HCT116 (cell line): ENCODE results near the gene USP32.

Experiments used
- CEBPB ChIP-seq: IDR thresholded peaks from 2 replicates; pipeline ENCODE4 v1.6.1; 2012; ENCODE audit warnings: low read depth
- EZH2 ChIP-seq: fragments of 200-600 bp; sonication (generic); IDR thresholded peaks from 2 replicates; pipeline ENCODE4 v1.6.1; 2017; ENCODE audit warnings: antibody characterized with exemption, mixed run types
- EZH2phosphoT487 ChIP-seq: fragments of 200-600 bp; IDR thresholded peaks from 2 replicates; pipeline ENCODE4 v1.6.1; 2018; ENCODE audit warnings: antibody characterized with exemption, borderline replicate concordance
- JUND ChIP-seq: IDR thresholded peaks from 2 replicates; pipeline ENCODE4 v1.6.1; 2012
- MAX ChIP-seq: IDR thresholded peaks from 2 replicates; pipeline ENCODE4 v1.6.1; 2012
- POLR2A ChIP-seq: IDR thresholded peaks from 2 replicates; pipeline ENCODE4 v1.7.0; 2011; ENCODE audit warnings: borderline replicate concordance; ENCODE audit not compliant: insufficient read depth, insufficient read length; ENCODE audit errors: extremely low read depth
- POLR2AphosphoS5 ChIP-seq: IDR thresholded peaks from 2 replicates; pipeline ENCODE4 v1.6.1; 2011; ENCODE audit warnings: mild to moderate bottlenecking, low read depth, low read length, moderate library complexity
- SP1 ChIP-seq: IDR thresholded peaks from 2 replicates; pipeline ENCODE4 v1.6.1; 2012; ENCODE audit warnings: low read depth
- SRF ChIP-seq: IDR thresholded peaks from 2 replicates; pipeline ENCODE4 v1.6.1; 2012; ENCODE audit warnings: low read depth
- YY1 ChIP-seq: IDR thresholded peaks from 2 replicates; pipeline ENCODE4 v1.6.1; 2011; ENCODE audit warnings: low read length, low read depth, moderate library complexity, mild to moderate bottlenecking; ENCODE audit not compliant: insufficient replicate concordance; ENCODE audit errors: extremely low read depth
- ZBTB33 ChIP-seq: IDR thresholded peaks from 2 replicates; pipeline ENCODE4 v1.6.1; 2011; ENCODE audit warnings: mild to moderate bottlenecking, low read length, moderate library complexity; ENCODE audit not compliant: insufficient replicate concordance; ENCODE audit errors: extremely low read depth
- ZNF274 ChIP-seq: fragments of 200-500 bp; sonication (Bioruptor generic); IDR thresholded peaks from 2 replicates; pipeline ENCODE4 v1.6.1; 2014; ENCODE audit warnings: mild to moderate bottlenecking, low read depth, low read length, inconsistent platforms
- TF ChIP-seq, protein P1 (sequence below), 3 experiments: fragments of 200-600 bp in 1 of 3; sonication (generic) in 1 of 3; IDR thresholded peaks in 2 of 3; conservative IDR thresholded peaks in 1 of 3; 2 replicates each; pipeline ENCODE4 v1.5.1; 2012 to 2017; ENCODE audit warnings: low read depth in 2 of 3, low read length in 2 of 3, antibody characterized with exemption in 1 of 3, borderline replicate concordance in 1 of 3, control low read depth in 1 of 3, mild to moderate bottlenecking in 1 of 3, mixed read lengths in 1 of 3, mixed run types in 1 of 3, moderate library complexity in 1 of 3; ENCODE audit not compliant: insufficient read depth in 1 of 3
- TF ChIP-seq, protein P2 (sequence below): IDR thresholded peaks from 2 replicates; pipeline ENCODE4 v1.6.1; 2012; ENCODE audit warnings: low read depth

DNA sequence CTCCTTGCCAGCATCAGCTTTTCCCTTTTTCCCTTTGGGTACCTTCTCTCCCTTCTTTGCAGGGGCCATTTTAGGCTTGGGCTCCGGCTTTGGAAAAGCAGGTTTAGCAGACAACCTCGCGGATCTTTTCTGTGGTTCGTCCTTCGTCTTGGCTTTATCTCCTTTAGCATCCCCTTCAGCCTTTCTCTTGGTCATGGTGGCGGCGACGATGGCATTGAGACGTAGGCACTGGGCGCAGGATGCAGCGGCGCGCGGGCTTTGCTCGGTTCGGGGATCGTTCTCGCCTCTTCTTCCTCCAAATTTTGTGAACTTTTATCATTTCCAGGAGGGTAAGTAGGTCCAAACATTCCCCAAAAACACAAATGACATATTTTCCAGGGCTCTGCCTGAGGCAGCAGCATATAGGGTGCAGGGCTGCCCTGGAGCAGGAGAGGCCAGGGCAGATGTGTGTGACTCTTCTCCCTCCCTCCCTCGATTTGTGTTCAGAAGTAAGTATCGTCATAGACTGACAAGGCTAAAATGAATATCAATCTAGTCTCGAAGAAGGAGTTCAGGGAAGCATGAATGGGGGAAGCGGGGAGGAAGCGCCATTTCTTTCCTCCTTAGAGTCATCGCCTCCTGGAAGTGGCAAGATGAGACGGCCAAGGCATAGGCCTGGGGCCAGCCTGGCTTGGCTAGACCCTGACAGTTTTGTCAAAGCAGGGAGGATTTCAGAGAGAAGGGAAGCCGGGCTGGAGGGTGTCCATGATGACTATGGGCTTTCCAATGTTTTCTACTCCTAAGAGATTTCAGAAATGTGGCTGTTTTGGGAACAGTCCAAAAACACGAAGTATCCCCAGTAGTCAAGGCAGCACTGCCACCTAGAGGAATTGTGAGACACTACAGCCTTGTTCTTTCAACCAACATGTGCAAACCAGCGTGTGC is 43.6 kb upstream of the USP32 start:
- TF ChIP-seq, protein P1, sequence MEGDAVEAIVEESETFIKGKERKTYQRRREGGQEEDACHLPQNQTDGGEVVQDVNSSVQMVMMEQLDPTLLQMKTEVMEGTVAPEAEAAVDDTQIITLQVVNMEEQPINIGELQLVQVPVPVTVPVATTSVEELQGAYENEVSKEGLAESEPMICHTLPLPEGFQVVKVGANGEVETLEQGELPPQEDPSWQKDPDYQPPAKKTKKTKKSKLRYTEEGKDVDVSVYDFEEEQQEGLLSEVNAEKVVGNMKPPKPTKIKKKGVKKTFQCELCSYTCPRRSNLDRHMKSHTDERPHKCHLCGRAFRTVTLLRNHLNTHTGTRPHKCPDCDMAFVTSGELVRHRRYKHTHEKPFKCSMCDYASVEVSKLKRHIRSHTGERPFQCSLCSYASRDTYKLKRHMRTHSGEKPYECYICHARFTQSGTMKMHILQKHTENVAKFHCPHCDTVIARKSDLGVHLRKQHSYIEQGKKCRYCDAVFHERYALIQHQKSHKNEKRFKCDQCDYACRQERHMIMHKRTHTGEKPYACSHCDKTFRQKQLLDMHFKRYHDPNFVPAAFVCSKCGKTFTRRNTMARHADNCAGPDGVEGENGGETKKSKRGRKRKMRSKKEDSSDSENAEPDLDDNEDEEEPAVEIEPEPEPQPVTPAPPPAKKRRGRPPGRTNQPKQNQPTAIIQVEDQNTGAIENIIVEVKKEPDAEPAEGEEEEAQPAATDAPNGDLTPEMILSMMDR (IDR thresholded peaks at IDR 0.05 in 2 of 3, conservative IDR thresholded peaks at IDR 0.05 in 1 of 3; ENCODE audit: borderline replicate concordance in 1 of 3, insufficient read depth in 1 of 3, low read depth in 2 of 3, low read length in 2 of 3) = peak; percentile 95 to 99 (median 97)
- TF ChIP-seq MAX = peak; percentile 61
- TF ChIP-seq EZH2phosphoT487 = no peak
- TF ChIP-seq POLR2A = no peak
- peak; percentile 61 for TF ChIP-seq POLR2AphosphoS5
- no peak for TF ChIP-seq EZH2
- no peak for TF ChIP-seq SP1
- TF ChIP-seq, protein P2, sequence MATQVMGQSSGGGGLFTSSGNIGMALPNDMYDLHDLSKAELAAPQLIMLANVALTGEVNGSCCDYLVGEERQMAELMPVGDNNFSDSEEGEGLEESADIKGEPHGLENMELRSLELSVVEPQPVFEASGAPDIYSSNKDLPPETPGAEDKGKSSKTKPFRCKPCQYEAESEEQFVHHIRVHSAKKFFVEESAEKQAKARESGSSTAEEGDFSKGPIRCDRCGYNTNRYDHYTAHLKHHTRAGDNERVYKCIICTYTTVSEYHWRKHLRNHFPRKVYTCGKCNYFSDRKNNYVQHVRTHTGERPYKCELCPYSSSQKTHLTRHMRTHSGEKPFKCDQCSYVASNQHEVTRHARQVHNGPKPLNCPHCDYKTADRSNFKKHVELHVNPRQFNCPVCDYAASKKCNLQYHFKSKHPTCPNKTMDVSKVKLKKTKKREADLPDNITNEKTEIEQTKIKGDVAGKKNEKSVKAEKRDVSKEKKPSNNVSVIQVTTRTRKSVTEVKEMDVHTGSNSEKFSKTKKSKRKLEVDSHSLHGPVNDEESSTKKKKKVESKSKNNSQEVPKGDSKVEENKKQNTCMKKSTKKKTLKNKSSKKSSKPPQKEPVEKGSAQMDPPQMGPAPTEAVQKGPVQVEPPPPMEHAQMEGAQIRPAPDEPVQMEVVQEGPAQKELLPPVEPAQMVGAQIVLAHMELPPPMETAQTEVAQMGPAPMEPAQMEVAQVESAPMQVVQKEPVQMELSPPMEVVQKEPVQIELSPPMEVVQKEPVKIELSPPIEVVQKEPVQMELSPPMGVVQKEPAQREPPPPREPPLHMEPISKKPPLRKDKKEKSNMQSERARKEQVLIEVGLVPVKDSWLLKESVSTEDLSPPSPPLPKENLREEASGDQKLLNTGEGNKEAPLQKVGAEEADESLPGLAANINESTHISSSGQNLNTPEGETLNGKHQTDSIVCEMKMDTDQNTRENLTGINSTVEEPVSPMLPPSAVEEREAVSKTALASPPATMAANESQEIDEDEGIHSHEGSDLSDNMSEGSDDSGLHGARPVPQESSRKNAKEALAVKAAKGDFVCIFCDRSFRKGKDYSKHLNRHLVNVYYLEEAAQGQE = no peak
- no peak for TF ChIP-seq ZNF274
- no peak for TF ChIP-seq SRF
- no peak for TF ChIP-seq ZBTB33
- no peak for TF ChIP-seq JUND
- TF ChIP-seq CEBPB = no peak
- no peak for TF ChIP-seq YY1
